ENCODE results near the gene MGST2. TPM values are rescaled to one million over a fixed set of nuclear protein-coding genes. Genes with fewer than 3 reads are reported as not detected.

The MGST2 gene
- polyA plus RNA-seq, 1 experiment: 10.0 TPM

- no peak overlapping the region for H3K4me3 ChIP-seq (ENCODE audit: low read depth, low read length)
- CTCF ChIA-PET: interaction anchor here (0.6 kb wide), 1 partner anchor 17 kb away, joined by 3 read pairs; no protein-coding TSS in a partner anchor
- POLR2A ChIA-PET: no interaction called here
- no peak for DNase-seq (ENCODE audit: low read depth)
- TF ChIP-seq, protein P1, sequence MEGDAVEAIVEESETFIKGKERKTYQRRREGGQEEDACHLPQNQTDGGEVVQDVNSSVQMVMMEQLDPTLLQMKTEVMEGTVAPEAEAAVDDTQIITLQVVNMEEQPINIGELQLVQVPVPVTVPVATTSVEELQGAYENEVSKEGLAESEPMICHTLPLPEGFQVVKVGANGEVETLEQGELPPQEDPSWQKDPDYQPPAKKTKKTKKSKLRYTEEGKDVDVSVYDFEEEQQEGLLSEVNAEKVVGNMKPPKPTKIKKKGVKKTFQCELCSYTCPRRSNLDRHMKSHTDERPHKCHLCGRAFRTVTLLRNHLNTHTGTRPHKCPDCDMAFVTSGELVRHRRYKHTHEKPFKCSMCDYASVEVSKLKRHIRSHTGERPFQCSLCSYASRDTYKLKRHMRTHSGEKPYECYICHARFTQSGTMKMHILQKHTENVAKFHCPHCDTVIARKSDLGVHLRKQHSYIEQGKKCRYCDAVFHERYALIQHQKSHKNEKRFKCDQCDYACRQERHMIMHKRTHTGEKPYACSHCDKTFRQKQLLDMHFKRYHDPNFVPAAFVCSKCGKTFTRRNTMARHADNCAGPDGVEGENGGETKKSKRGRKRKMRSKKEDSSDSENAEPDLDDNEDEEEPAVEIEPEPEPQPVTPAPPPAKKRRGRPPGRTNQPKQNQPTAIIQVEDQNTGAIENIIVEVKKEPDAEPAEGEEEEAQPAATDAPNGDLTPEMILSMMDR (IDR thresholded peaks at IDR 0.05; ENCODE audit: insufficient read depth, low read depth, low read length): no peak
- H3K27me3 ChIP-seq (ENCODE audit: control insufficient read depth, insufficient read depth, low read length): no peaks in the 10 kb centered on the region
- H3K36me3 ChIP-seq (ENCODE audit: control insufficient read depth, insufficient read depth, low read length): no peaks in the 10 kb centered on the region
Observed at GRCh38 chr4:139672215-139672614, 6.6 kb downstream of the MGST2 start.

- POLR2A ChIA-PET: no interaction called here
- CTCF ChIA-PET: interaction anchor here (0.7 kb wide), 1 partner anchor 9 kb away, joined by 3 read pairs; no protein-coding TSS in a partner anchor
Observed at GRCh38 chr4:139672732-139673131, 7.1 kb downstream of the MGST2 start.

DNA sequence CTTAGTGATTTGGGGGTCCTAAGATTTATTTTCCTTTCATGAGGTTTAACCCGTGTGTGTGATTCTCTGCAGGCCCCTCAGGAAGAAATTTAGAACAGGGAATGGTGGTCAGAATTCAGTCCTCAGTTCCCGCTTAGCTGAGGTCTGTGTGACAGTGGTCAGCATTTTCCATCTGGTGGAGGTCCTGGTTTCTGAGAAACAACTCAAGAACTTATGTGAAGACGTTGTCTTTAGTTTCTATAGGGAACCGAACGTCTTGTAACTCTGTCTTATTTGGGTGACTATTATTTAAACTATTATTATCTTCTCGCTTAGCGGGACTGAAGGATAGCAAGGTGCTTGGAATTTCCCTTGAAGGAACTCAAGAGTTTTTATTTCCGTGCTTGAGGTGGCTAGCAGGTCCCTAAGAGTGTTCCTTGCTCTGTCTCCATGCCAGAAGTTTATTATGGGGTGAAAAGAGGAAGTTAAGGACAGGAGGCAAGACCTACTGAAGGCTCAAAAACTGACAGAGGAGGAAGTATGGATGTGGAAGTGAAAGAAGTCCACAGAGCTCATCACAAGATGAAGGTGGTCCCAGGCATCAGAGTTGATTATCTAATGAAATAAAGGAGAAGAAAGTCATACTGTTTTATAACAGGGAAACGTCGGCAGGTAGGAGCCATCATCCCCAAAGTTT is 9.4 kb downstream of the MGST2 start:
- CTCF ChIA-PET: interaction anchor here (1.1 to 1.2 kb wide), 2 partner anchors 18 to 72 kb away, joined by 3 to 6 read pairs; no protein-coding TSS in a partner anchor
- H3K36me3 ChIP-seq (ENCODE audit: control insufficient read depth, insufficient read depth, low read length): no peaks in the 10 kb centered on the region
- no peak for DNase-seq (ENCODE audit: low read depth)
- POLR2A ChIA-PET: no interaction called here
- TF ChIP-seq, protein P1 (IDR thresholded peaks at IDR 0.05; ENCODE audit: insufficient read depth, low read depth, low read length): no peak
- no peak overlapping the region for H3K4me3 ChIP-seq (ENCODE audit: low read depth, low read length)
- H3K27me3 ChIP-seq (ENCODE audit: control insufficient read depth, insufficient read depth, low read length): no peaks in the 10 kb centered on the region

More at GRCh38 chr4:139672732-139673131, 7.1 kb downstream of the MGST2 start:
- H3K36me3 ChIP-seq (ENCODE audit: control insufficient read depth, insufficient read depth, low read length): no peaks in the 10 kb centered on the region
- TF ChIP-seq, protein P1 (IDR thresholded peaks at IDR 0.05; ENCODE audit: insufficient read depth, low read depth, low read length): no peak
- no peak overlapping the region for H3K4me3 ChIP-seq (ENCODE audit: low read depth, low read length)
- DNase-seq (ENCODE audit: low read depth): no peak
- no peaks in the 10 kb centered on the region for H3K27me3 ChIP-seq (ENCODE audit: control insufficient read depth, insufficient read depth, low read length)

- TF ChIP-seq, protein P1 (IDR thresholded peaks at IDR 0.05; ENCODE audit: insufficient read depth, low read depth, low read length): no peak
- ChIA-PET CTCF (interaction anchor here (1.2 kb wide), 1 partner anchor 72 kb away, joined by 3 read pairs; no protein-coding TSS in a partner anchor), POLR2A (no interaction called here)
- H3K27me3 ChIP-seq (ENCODE audit: control insufficient read depth, insufficient read depth, low read length): no peaks in the 10 kb centered on the region
- H3K4me3 ChIP-seq (ENCODE audit: low read depth, low read length): no peak overlapping the region
- H3K36me3 ChIP-seq (ENCODE audit: control insufficient read depth, insufficient read depth, low read length): no peaks in the 10 kb centered on the region
- no peak for DNase-seq (ENCODE audit: low read depth)
Observed at GRCh38 chr4:139675651-139676050, 10.0 kb downstream of the MGST2 start.

GRCh38 chr4:139676365-139676764 is 10.7 kb downstream of the MGST2 start:
- DNase-seq (ENCODE audit: low read depth): no peak
- ChIA-PET POLR2A (no interaction called here), CTCF (no interaction called here)
- no peaks in the 10 kb centered on the region for H3K27me3 ChIP-seq (ENCODE audit: control insufficient read depth, insufficient read depth, low read length)
- no peaks in the 10 kb centered on the region for H3K36me3 ChIP-seq (ENCODE audit: control insufficient read depth, insufficient read depth, low read length)
- H3K4me3 ChIP-seq (ENCODE audit: low read depth, low read length): no peak overlapping the region
- TF ChIP-seq, protein P1 (IDR thresholded peaks at IDR 0.05; ENCODE audit: insufficient read depth, low read depth, low read length): no peak
